SK-N-MC (cell line): ENCODE measurements around the gene LRCH1.

ENCODE experiments used
- DNase-seq: peaks from one replicate; pipeline ENCODE4 v3.0.0-alpha.2; 2011; ENCODE audit warnings: low read depth, low spot score
- H3K27ac ChIP-seq: fragments of 200-600 bp; sonication (generic); 2 replicates; pipeline ENCODE4 v1.5.1; 2016; ENCODE audit warnings: mixed run types
- H3K36me3 ChIP-seq: fragments of 200-600 bp; sonication (generic); 2 replicates; pipeline ENCODE4 v1.6.1; 2017; ENCODE audit warnings: antibody characterized with exemption, low read length, mixed read lengths; ENCODE audit not compliant: insufficient read depth
- H3K4me3 ChIP-seq: fragments of 200-600 bp; sonication (generic); 2 replicates; pipeline ENCODE4 v1.5.1; 2016
- H3K9ac ChIP-seq: fragments of 200-600 bp; sonication (generic); 2 replicates; pipeline ENCODE4 v1.8.0; 2017; ENCODE audit warnings: mixed run types, mixed read lengths; ENCODE audit not compliant: insufficient read length
- H3K9me3 ChIP-seq: fragments of 200-600 bp; sonication (generic); 2 replicates; pipeline ENCODE4 v1.6.1; 2017; ENCODE audit warnings: low read depth, mild to moderate bottlenecking, antibody characterized with exemption, low read length, moderate library complexity, mixed read lengths
- EZH2 ChIP-seq: fragments of 200-600 bp; sonication (generic); IDR thresholded peaks from one replicate; pipeline ENCODE4 v1.6.1; 2017; ENCODE audit warnings: antibody characterized with exemption
- FOXP2 ChIP-seq: optimal IDR thresholded peaks from 2 replicates; pipeline ENCODE3; 2011; ENCODE audit warnings: mild to moderate bottlenecking, moderate library complexity; ENCODE audit not compliant: insufficient read depth; ENCODE audit errors: extremely low read length, control extremely low read depth
- POLR2AphosphoS5 ChIP-seq: IDR thresholded peaks from 2 replicates; pipeline ENCODE4 v1.6.1; 2012; ENCODE audit warnings: mild to moderate bottlenecking, low read depth, low read length, borderline replicate concordance

The LRCH1 gene

DNA sequence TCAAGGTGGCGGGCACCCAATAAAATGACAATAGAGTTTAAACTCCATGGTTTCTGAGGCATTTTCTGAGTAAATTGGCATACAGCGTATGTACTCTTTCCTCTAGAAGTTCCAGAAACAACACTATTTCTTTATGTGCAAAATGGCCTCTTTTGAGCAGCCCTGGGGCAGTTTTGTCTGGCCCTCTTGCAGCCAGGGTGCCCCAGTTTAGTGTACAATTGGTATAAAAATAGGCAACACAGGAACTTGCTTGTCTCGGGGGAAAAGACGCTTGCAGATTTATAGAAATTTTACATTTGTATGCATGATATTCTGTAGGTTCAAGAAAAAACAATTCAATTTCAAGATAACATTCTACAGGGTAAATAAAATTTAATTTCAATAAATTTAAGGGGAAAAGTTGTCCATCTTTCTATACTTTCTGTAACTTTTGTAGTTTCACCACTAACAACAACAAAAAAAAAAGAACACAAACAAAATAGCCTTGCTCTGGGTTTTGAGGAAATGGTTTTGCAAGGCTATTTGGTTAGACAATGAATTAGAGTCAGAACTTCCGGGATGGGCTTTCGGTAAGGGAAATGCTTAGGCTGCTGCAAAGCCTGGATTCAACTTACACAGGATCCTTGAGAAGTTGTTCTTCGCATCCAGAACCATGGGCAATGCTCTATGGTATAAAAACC, 45.3 kb downstream of the LRCH1 start:
- peak overlapping the region; percentile 1; the same call in 1 of the 2 replicates for H3K4me3 ChIP-seq
- H3K9me3 ChIP-seq, result no peaks in the 10 kb centered on the region
- DNase-seq, result no peak
- peak overlapping the region; percentile 28; the same call in 1 of the 2 replicates for H3K27ac ChIP-seq
- H3K9ac ChIP-seq, result no peak overlapping the region
- no peaks in the 10 kb centered on the region for H3K36me3 ChIP-seq
- TF ChIP-seq FOXP2, result no peak
- TF ChIP-seq EZH2, result no peak
- no peak for TF ChIP-seq POLR2AphosphoS5

- Histone ChIP-seq H3K9me3 (no peaks in the 10 kb centered on the region), H3K4me3 (no peak overlapping the region), H3K27ac (peak overlapping the region; percentile 15; the same call in 1 of the 2 replicates), H3K9ac (no peak overlapping the region), H3K36me3 (no peaks in the 10 kb centered on the region)
- TF ChIP-seq FOXP2 (no peak), EZH2 (no peak), POLR2AphosphoS5 (no peak)
- no peak for DNase-seq
Observed at GRCh38 chr13:46598820-46599180, 45.8 kb downstream of the LRCH1 start.

GRCh38 chr13:46600943-46601311, 48.0 kb downstream of the LRCH1 start:
- H3K36me3 ChIP-seq, result no peaks in the 10 kb centered on the region
- no peaks in the 10 kb centered on the region for H3K9me3 ChIP-seq
- TF ChIP-seq EZH2, result no peak
- TF ChIP-seq FOXP2, result no peak
- no peak for TF ChIP-seq POLR2AphosphoS5
- H3K27ac ChIP-seq, result peak overlapping the region; percentile 69
- no peak overlapping the region for H3K4me3 ChIP-seq
- no peak for DNase-seq
- no peak overlapping the region for H3K9ac ChIP-seq

DNA sequence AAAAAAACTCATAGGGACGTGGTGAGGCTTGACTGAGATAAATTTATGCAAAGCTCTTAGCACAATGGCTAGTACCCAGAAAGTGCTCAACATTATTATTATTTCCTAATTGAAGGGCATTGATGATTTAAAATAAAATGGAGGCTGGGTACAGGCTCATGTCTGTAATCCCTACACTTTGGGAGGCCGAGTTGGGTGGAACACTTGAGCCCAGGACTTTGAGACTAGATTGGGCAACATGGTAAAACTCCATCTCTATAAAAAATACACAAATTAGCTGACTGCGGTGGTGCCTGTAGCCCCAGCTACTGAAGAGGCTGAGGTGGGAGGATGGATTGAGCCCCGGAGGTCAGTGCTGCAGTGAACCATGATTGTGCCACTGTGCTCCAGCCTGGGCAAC, 49.6 kb downstream of the LRCH1 start:
- no peak for TF ChIP-seq POLR2AphosphoS5
- no peak for TF ChIP-seq EZH2
- no peak for TF ChIP-seq FOXP2
- H3K36me3 ChIP-seq, result no peaks in the 10 kb centered on the region
- no peak overlapping the region for H3K4me3 ChIP-seq
- no peak for DNase-seq
- H3K27ac ChIP-seq, result no peak overlapping the region
- no peak overlapping the region for H3K9ac ChIP-seq
- H3K9me3 ChIP-seq, result no peaks in the 10 kb centered on the region

GRCh38 chr13:46603165-46603603, 50.2 kb downstream of the LRCH1 start:
- TF ChIP-seq EZH2, result no peak
- TF ChIP-seq POLR2AphosphoS5, result no peak
- TF ChIP-seq FOXP2, result no peak
- no peak for DNase-seq
- H3K27ac ChIP-seq, result no peak overlapping the region
- H3K9ac ChIP-seq, result no peak overlapping the region
- H3K36me3 ChIP-seq, result no peaks in the 10 kb centered on the region
- no peaks in the 10 kb centered on the region for H3K9me3 ChIP-seq
- H3K4me3 ChIP-seq, result no peak overlapping the region

GRCh38 chr13:46604226-46604990, 51.4 kb downstream of the LRCH1 start:
- DNase-seq, result no peak
- Histone ChIP-seq H3K9ac (no peak overlapping the region), H3K27ac (no peak overlapping the region)

DNA sequence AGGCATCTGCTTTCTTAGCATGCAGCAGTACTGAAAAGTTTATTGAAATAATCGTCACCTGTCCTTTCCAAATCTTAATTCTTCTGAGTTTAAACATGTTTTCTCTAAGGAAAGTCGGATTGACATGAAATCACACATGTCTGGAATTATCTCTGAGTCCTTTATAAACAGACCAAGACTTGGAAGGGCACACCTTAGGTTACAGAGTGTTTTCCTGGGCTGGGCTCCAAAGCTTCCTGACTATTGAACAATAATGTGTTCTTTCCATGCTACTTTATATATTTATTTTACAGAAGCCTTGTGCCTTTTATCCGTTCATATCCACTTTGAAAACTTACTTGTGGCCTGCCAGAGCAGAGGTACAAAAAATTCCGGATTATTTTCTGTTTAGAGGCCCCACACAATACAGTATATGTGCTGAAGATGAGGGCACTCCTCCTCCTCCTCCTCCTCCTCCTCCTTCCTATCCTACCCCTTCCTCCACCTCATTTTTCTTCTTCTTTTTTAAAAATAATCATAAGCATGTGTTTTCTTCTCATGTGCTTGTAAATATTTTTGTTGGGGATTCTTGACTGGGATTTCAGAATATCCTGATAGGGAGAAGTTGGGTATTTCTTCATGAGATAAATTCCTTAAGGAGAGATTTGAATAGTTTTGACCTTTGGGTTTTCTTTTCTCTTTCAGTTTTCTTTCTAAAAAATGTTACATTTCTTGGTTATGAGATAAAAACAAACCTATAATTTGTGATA, 52.3 kb downstream of the LRCH1 start:
- Histone ChIP-seq H3K27ac (no peak overlapping the region), H3K9ac (no peak overlapping the region), H3K9me3 (no peaks in the 10 kb centered on the region), H3K36me3 (no peaks in the 10 kb centered on the region), H3K4me3 (no peak overlapping the region)
- TF ChIP-seq FOXP2 (no peak), EZH2 (no peak), POLR2AphosphoS5 (no peak)
- no peak for DNase-seq

More at GRCh38 chr13:46604226-46604990, 51.4 kb downstream of the LRCH1 start:
- Histone ChIP-seq H3K36me3 (no peaks in the 10 kb centered on the region), H3K4me3 (no peak overlapping the region), H3K9me3 (no peaks in the 10 kb centered on the region)
- TF ChIP-seq FOXP2, result no peak
- TF ChIP-seq POLR2AphosphoS5, result no peak
- no peak for TF ChIP-seq EZH2

DNA sequence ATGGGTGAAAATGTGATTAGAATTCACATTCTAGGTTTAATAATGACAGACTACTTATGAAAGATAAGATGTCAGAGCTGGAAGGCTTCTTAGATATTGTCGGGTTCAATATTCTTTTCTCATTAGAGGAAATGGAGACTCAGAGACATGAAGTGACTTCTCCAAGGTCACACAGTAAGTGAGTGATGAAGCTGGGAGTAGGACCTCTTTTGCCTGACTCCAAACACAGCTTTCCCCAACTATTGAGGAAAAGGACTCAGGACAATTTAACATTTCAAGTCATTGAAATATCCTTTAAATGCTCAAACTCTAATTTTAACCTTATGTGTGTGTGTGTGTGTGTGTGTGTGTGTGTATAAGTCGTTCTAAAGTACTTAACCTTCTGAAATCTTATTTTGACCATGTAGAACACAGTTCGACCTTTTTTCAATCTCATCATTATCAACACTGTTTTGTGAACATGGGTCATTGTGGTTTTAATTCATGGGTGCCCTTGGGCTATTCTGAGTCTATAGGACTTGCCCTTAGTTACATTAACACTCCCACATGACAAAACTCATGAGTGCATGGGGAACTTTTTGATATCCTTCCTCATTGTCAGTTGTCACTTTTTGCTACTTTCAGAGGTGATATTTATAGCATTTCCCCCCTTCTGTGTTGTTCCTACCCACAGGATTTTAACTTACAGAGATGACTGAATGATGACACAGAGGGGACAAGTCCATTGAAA, 53.0 kb downstream of the LRCH1 start:
- H3K9ac ChIP-seq, result no peak overlapping the region
- H3K9me3 ChIP-seq, result no peaks in the 10 kb centered on the region
- no peak overlapping the region for H3K4me3 ChIP-seq
- DNase-seq, result no peak
- H3K27ac ChIP-seq, result no peak overlapping the region
- H3K36me3 ChIP-seq, result no peaks in the 10 kb centered on the region
- TF ChIP-seq FOXP2, result no peak
- TF ChIP-seq POLR2AphosphoS5, result no peak
- TF ChIP-seq EZH2, result no peak
